Upper lobe of left lung (tissue), 4 donors: ENCODE data around the gene HSPB8.

Source experiments
- POLR2A ChIP-seq, 4 donors: fragments of 450-650 bp; IDR thresholded peaks; one replicate each; pipeline ENCODE4 v1.5.1; 2016 to 2017; ENCODE audit warnings: antibody characterized with exemption in 4 of 4, mild to moderate bottlenecking in 2 of 4
- POLR2AphosphoS5 ChIP-seq, 2 donors: sonication (generic); formaldehyde crosslinking; IDR thresholded peaks; one replicate each; pipeline ENCODE4 v1.5.1; 2017; ENCODE audit warnings: antibody characterized with exemption in 2 of 2
- TF ChIP-seq, protein P1 (sequence below), 6 experiments: fragments of 450-650 bp in 4 of 6; fragments of 200-600 bp in 2 of 6; sonication (generic) in 2 of 6; IDR thresholded peaks; one replicate each; pipeline ENCODE4 v1.5.1; 2016 to 2019; ENCODE audit warnings: antibody characterized with exemption in 6 of 6

DNA sequence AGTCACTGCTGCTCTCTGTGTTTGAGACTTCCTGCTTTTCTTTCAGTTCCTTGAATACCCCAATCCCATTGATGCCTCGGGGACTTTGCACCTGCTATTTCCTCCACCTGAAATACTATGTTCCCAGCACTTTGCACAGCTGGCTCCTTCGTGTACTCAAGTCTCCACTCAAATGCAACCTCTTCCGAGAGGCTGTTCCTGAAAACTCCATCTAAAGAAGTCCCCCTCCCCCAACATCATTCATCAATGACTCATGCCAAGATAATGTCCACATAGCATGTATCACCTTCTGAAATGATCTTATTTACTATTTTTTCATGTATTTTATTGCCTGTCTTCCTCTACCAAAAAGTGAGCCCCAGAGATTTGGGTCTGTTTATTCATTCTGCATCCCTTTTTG lies 48.6 kb downstream of the HSPB8 start:
- TF ChIP-seq POLR2AphosphoS5 (IDR thresholded peaks at IDR 0.05) (no peak), POLR2A (IDR thresholded peaks at IDR 0.05) (no peak)
- TF ChIP-seq, protein P1, sequence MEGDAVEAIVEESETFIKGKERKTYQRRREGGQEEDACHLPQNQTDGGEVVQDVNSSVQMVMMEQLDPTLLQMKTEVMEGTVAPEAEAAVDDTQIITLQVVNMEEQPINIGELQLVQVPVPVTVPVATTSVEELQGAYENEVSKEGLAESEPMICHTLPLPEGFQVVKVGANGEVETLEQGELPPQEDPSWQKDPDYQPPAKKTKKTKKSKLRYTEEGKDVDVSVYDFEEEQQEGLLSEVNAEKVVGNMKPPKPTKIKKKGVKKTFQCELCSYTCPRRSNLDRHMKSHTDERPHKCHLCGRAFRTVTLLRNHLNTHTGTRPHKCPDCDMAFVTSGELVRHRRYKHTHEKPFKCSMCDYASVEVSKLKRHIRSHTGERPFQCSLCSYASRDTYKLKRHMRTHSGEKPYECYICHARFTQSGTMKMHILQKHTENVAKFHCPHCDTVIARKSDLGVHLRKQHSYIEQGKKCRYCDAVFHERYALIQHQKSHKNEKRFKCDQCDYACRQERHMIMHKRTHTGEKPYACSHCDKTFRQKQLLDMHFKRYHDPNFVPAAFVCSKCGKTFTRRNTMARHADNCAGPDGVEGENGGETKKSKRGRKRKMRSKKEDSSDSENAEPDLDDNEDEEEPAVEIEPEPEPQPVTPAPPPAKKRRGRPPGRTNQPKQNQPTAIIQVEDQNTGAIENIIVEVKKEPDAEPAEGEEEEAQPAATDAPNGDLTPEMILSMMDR (IDR thresholded peaks at IDR 0.05) = no peak
